Glomerular endothelial cell (primary cell): ENCODE results near the gene SCLY. TPM values are rescaled to one million over a fixed set of nuclear protein-coding genes. Genes with fewer than 3 reads are reported as not detected.
"Not testable (repeated sequence)": the region's sequence is repeated elsewhere in the genome, so short reads cannot be mapped to it uniquely, and the experiment has no call there.

Source experiments
- DNase-seq: peaks from one replicate; pipeline ENCODE4 v3.0.0-alpha.2; 2011; ENCODE audit warnings: low read depth, low spot score; ENCODE audit errors: extremely low read depth
- total RNA-seq: library from RNA; depleted of rRNA; stranded (reverse); fragments of >200 nt; gene quantifications from 2 replicates; pipeline ENCODE4 v1.2.3, GENCODE V29; 2015

The SCLY gene
- total RNA-seq, 1 donor from 2014 or later, result 22.9 TPM

DNA sequence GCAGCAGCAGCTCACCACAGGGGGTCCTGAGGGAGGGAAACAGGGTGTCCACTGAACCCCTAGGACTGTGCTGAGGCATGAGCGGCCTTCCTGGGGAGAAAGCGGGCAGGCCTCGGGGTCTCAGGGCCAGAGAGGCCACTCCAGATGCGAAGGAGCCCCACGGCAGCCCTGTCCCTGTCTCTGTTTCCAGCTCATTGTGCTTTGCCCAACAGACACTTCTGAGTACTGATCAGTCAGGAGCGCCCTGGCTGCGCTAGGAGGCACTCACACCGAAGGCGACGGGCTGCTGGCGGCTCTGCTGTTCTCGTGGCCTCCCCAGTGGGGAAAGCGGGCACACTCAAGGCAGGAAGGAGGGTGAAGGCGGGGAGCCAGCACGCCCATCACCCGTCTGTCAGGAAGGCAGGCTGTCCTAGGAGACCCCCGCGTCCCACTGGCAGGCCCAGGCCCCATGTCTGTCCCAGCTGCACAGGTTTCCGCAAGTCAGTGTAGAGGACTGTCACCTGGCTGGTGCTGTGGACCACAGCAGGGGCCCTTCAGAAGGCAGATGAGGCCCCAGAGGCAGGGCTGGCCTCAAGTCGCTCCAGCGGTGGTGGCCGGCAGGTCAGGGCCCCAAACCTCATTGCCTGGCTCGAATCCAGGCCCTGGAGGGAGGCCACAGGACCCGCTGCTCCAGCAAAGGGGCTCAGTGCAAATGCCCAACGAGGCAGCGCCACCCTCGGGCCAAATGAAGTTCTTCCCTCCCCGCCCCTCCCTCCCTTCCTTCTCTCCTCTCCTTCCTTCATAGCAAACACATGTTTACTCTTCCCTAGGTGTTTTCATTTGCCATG lies 46.1 kb downstream of the SCLY start:
- no peak for DNase-seq

DNA sequence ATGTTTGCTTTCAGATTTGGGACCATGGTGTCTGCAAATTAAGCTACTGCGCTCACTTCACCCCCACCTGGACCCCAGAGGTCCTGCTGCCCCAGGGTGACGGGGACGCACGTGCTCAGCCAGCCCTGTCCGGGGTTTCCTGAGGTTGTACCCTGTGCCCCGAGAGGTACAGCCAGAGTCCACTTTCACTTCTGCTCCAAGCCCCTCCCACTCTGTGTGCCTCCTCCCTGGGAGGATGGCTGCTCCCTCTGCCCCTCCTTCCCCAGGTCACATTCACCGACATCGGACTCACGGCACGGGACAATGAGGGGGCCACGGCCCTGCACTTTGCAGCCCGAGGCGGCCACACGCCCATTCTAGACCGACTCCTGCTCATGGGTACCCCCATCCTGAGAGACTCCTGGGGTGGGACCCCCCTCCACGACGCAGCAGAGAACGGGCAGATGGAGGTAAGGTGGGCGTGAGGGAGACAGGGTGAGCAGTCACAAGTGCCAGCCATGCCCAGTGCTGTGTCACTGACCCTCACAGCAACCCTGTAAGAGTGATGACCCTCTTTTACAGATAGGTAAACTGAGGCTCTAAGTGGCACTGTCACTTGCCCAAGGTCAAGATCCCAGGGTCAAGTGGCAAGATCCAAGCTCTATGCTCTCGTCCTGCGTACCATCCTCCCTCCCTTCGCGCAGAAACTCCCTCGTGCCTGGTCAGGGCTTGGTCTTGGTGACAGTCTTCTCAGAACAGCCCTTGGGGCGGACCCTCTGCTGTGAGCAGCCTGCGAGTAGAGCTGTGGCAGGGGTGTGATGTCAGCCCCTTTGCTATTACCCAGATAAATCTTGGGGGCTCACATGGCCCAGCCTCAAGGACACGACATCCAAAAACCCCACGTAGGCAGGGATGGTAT lies 47.0 kb downstream of the SCLY start:
- DNase-seq, result no peak

DNA sequence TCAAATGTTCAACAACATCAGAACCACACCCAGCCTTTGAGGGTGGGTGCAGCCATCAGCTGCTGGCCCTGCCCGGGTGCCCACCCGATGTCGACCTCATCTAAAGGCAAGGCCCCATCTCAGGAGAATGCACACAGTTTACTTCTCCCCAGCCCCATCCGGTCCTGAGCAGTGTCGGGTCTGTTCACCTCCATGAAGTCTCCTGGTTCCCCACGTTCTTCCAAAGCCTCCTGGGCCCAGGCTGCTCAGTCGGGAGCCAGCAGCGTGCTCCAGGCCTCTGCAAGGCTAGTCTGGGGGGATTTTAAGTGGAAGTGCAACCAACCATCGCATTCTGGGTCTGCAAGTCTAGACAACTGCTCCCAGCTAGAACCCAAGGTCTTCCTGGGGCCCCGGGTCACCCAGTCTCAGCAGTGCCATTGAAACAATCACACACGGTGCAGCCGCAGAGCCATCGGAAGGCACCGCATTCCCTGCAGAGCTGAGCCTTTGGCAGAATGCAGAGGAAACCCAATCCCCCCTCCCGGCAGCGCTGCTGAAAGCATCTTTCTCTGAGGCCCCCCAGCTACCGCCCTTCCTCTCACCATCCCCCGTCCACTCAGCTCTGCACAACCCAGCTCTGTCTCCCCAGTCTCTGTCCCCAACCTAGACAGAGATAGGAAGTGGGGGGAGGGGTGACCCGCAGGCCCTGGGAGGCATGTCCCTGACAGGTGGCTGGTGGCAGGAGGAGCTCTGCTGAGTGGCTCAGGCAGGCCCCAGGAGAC lies 47.8 kb downstream of the SCLY start:
- DNase-seq, result no peak

DNA sequence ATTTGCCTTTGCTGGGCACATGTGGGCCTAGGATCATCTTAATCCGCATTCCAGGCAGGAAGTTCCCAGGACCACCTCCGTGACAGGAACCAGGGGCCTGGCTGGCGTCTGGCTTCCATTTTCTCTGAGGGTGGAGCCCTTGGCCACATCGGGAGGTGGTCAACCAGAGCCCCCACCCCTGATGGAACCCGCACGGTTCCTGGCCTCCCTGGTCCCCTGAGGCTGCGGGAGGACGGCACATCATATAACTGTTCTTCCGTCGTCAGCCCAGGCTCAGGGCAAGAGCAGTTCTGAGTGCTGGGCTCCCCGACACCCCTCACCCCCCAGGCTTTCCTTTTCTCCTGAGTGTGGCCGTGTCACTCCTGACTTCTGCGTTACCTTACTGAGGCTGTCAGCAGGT lies 52.8 kb downstream of the SCLY start:
- no peak for DNase-seq

DNA sequence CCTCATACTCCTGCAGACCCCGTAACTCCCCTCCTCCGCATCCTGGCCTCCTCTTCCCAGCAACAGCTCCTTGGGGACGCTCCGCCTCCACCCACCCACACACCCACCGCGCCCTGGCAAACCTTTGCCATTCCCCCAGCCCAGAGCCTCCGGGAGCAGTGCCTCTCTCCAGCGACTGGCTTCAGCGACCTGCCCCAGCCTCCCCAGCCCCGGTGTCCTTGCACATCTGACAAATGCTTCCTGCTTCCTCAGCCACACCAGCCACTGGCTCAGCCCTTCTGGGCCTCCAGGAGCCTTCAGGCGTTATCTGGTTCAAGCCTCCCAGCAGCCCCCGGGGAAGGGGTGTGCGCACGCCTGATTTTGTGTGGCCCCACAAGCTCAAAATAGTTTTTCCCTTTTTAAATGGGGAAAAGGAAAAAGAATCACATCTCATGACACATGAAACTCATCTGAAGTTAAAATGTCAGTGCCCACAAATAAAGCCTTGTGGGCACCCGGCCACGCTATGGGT lies 53.6 kb downstream of the SCLY start:
- DNase-seq, result no peak

DNA sequence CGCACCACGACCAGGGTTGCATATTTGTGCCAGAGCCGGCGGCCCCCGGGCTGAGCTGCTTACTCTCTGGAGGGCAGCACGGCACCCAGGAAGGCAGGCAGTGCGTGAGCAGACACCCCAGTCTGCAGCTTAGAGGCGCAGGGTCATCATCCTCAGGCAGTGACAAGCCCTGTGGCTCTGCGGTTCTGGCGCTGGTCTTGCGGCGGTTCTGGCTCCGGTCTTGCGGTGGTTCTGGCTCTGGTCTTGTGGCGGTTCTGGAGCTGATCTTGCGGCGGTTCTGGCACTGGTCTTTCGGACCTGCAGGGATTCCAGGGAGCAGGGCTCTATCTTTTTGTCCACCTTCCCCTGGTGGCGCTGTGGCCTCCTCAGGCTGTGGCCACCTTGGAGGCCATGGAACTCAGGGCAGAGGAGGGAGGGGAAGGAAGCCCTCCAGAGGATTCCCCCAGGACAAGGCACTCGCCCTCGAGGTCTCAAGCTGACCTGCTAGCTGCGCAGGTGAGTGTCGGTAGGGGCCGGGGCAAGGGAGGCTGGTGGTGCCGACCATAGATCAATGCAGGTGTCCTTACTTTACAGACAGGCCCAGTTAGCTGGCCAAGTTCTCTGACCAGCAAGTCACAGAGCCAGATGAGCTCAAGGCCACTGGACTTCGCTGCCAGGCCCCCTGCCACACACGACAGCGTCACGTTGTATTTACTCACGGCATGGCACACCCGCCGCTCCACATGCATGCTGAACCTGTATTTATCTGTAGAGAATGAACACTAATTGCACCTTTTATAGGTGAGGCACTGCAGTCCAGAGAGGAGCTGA lies 54.3 kb downstream of the SCLY start:
- DNase-seq, result no peak

DNA sequence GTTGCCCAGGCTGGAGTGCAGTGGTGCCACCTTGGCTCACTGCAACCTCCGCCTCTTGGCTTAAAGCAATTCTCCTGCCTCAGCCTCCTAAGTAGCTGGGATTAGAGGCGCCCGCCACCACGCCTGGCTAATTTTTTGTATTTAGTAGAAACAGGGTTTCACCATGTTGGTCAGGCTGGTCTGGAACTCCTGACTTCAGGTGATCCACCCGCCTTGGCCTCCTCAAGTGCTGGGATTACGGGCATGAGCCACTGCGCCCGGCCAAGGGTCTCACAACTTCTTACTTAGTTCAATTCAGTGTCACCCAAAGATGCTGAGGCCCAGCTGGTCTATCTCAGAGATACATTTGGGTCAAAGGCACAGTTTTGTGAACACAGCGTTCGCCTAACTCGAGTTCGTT lies 54.9 kb downstream of the SCLY start:
- DNase-seq, result not testable (repeated sequence)

DNA sequence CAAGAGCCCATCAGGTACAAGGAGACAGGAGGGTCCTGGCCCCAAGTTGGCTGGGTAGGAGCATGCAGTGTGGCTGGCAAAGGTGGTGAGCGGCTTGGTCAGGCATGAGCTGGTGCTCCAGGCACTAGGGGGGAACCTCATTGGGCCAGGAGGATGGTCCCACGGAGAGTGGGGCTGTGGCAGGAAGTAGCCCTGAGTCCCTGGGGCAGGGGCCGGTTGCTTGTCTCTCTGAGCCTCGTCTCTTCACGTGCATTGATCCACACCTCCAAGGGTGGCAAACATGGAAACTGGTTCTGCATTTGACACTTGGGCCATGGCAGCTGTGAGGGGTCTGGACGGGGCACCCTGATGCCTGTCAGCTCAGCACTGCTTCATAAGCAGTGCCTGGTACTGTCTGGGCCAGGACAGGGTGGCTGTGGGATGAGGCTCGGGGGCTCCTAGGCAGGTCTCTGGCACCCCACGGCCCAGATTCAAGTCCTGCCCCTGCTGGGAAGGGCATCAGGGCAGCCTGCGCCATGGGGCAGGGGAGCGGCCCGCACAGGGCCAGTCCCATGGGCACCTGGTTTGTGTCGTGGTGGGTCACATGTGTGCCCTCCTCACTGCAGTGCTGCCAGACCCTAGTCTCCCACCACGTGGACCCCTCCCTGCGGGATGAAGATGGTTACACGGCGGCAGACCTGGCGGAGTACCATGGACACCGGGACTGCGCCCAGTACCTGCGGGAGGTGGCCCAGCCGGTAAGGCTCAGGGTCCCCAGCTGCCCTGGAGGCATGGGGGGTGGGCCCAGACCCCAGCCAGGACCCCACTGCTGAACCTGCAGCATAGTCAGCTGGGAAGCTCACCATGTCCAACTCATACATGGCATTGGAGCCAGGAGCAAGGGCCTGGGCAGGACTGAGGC lies 55.7 kb downstream of the SCLY start:
- DNase-seq, result no peak

DNA sequence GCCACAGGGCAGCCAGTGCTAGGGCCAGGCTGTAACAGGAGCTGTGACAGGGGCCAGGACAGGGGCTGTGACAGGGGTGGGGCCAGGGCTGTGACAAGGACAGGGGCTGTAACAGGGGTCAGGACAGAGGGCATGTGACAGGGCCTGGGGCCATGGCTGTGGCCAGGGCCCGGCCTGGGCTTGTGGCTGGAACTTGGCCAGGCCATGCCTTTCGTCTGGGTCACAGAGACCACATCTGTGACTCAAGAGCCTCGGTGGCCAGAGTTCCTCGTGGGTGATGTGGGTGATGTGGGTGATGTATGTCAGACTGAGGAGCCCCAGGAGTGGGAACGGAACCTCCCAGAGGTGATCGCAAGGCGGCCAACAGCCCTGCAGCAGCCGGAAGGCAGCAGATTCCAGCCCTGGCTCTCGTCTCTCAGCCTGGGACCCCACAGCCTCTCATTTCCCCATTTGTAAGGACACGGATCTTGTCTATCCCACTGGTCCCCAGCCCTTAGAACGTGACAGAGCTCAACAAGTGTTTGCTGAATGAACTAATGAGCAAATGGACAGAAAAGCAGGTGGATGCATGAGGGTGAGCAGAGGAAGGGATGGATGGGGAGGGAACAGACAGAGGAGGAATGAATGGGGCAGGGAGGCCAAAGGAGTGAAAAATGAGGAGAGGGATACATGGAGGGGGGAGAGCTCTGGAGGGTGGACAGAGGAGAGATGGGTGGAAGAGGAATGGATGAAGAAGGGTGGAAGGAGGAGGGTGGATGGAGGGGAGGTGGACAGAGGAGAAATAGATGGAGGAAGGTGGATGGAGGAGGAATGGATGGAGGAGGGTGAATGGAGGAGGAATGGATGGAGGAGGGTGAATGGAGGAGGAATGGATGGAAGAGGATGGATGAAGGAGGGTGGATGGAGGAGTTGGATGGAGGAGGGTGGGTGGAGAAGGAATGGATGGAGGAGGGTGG lies 56.7 kb downstream of the SCLY start:
- no peak for DNase-seq

DNA sequence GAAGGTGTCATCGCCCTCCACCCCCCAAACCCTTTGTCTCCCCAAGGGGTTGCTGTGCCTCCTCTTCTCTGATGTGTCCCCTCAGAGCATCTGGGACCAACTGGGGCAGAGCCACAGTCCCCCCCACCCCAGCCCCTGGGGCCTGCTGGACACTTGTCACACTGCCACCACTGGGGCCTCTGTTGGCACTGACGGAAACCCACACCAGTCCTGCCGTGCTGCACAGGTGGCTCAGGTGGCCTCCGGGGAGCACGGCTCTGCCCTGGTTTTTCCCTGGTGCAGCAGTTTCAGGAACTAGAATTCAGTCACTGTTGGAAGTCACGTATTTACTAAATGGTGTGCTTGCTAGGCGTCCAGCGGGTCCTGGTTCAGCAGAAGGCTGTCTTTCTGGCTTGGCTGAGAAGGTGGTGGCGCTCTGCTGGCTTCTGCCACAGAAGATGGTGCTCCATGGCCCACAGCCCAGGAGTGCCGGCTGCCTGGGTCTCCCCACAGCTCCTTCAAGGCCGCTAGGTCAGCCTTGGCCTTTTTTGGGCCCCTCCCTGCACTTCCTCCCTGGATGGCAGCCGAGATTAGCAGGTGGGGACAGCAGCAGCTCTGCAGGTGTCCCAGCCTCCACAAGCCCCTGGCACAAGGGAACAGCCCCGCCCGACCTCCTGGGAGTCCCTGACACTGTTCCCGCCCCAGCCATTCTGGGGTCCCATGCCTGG lies 59.1 kb downstream of the SCLY start:
- no peak for DNase-seq

DNA sequence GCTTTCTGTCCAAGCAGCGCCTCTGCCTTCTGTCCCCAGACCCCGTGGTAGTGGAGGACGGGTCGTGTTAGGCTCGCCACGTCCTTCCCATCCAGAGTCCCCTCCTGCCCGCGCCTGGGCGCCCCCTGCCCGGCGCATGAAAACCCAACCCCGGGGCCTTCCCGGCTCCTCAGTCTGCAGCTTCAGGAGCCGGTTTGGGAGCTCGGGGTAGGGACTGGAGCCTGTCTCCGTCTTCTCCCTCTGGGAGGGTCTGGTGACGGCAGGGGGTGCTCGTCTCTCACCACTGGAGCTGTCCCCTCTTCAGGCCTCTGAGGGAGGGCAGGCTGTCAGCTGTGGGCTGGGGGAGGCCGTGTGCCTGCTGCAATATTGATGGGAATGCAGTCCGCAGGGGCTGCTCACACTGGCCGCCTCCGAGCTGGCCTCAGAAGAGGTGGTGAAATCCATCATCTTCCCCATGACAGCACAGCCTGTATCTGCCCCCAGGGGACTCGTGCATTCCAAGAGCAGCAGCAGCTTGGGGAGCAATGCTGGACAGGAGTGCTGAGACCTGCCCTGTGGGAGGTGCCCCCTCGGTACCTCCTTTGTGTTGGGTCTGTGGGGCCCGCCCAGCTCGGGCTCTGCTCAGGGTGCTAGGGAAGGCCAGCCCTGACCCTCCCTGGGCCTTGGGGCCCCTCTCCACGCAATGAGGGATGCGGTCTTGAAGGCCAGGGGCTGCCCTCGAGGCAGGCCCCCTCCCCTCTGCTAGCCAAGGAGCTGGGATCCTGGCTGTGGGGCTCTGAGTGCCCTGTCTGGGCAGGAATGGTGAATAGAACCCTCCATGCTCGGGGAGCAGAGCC lies 59.9 kb downstream of the SCLY start:
- DNase-seq, result no peak

DNA sequence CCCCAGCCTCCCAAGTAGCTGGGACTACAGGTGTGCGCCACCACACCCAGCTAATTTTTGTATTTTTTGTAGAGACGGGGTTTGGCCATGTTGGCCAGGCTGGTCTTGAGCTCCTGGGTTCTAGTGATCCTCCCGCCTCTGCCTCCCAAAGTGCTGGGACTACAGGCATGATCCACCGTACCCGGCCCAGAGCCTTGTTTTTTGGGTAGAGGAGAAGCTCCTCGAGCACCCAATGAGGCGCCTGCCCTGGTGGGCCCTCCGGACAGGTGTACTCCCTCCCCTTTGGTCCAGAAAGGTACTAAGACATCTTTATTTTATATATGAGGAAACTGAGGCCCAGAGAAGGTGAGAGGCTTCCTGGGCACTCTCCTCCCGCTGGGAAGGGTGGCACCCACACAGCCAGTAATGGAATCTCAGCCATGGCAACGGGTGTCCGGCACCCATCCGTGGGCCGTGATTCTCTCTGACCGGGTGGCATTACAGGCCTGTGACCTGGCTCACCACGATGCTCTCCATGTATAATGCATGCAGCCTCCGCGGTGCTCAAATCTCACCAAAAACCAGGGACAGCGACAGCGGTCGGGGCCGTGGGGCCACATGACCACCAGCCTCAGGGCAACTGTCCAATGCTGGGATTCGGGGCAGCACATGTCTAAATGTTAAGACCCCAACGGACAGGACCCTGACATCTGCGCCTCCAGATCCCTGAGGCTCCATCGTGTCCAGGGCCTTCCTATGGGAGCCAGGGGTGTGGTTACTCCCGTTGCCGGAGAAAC lies 60.9 kb downstream of the SCLY start:
- no peak for DNase-seq

DNA sequence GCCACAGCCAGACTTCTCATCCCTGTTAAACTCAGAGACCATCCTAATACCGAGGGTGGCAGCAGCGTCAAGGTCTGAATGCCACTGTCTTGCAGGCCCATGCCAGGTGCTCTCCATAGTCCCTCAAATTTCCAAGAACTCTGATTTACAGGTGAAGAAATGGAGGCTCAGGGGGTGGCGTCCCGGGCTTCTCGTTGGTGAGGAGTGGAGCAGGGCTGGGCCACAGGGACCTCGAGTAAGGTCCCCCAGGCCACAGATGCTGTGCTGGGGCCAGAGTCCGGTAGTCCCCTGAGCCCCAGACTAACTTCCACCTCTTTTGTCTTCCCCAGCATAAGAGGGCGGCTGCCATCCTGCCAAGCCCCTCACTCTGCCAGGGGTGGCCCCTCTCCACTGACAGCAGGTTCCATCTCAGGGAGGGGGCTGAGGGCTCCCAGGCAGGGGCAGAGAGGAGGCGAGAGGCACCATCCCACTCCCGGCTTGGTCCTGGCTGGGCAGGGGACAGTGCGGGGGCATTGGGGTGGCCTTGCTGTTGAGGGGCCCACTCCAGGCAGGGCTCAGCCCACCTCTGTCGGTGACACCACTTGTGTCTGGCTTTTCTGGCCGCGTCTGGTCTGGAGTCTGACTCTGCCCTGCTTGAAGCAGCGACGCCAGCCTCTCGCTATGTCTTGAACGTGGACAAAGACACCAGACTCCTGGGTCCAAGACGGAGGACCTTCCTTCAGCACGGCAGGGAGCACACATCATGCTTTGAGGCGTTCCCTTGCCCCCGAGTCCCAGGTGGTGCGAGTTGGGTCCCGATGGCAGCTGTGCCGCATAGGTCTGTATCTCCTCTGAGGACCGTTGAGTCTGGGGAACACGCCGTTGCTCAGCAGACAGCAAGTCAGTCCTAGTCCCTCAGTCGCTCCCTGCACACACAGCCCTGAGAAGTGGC lies 61.8 kb downstream of the SCLY start:
- no peak for DNase-seq

DNA sequence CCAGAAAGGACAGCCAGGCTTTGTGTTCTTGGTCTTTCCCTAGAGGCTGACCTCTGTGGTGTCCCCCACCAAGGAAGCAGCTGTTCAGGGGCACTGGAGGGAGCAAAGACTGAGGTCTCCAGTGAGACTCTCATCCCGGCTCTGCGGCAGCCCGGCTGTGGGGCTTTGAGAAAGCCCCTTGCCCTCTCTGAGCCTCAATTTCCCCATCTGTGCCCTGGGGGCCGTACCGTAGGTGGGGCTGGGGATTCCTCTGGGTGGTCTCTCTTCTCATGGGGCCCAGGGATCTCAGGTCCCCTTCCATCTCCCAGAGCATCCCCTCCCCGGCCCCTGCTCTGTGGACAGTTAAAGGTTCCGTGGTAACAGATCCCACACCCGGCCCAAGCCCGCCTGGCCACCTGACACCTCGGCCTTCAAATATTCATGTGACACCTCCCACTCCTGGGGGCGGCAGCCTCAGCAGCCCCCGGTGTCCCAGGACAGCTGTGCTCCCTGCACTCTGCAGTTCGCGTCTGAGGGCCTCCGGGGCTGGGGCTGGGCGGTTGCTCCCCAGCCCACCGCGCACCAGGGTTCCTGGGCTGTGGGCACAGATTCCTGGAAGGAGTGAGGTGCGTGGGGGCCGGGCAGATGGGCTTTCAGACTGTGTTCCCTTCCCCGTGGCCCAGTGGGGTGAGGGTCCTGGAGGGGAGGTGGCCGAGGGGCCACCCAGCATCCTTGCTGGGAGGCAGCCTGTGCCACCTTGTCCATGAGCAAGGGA lies 62.6 kb downstream of the SCLY start:
- DNase-seq, result no peak
